OCI-LY3 (cell line): Measurements from ENCODE around the gene CACNA1B.

Experiments
- H2AFZ ChIP-seq: fragments of 200-600, 300-600 bp; shearing (Covaris generic); 2 replicates; pipeline ENCODE4 v1.6.0; 2014; ENCODE audit warnings: antibody characterized with exemption, low read depth, low read length
- H3K27ac ChIP-seq: fragments of 200-600, 300-600 bp; sonication (generic); 2 replicates; pipeline ENCODE4 v1.5.1; 2014; ENCODE audit warnings: mild to moderate bottlenecking, low read length, moderate library complexity, mixed read lengths
- H3K27me3 ChIP-seq: fragments of 200-600, 300-600 bp; sonication (generic); 2 replicates; pipeline ENCODE4 v1.6.1; 2014; ENCODE audit warnings: low read depth, low read length, mixed read lengths
- H3K36me3 ChIP-seq: fragments of 200-600, 300-600 bp; sonication (generic); replicated peaks from 2 replicates; pipeline ENCODE3; 2014; ENCODE audit warnings: low read depth, low read length, mixed read lengths
- H3K4me1 ChIP-seq: fragments of 300-600, 200-600 bp; sonication (generic); 2 replicates; pipeline ENCODE4 v1.6.1; 2014; ENCODE audit warnings: low read length, mixed read lengths
- H3K4me2 ChIP-seq: fragments of 200-600, 300-600 bp; sonication (generic); 2 replicates; pipeline ENCODE4 v1.6.1; 2014; ENCODE audit warnings: low read length, mixed read lengths
- H3K4me3 ChIP-seq: fragments of 300-600, 200-600 bp; sonication (generic); 2 replicates; pipeline ENCODE4 v1.5.1; 2014; ENCODE audit warnings: antibody characterized with exemption, mild to moderate bottlenecking, low read length, moderate library complexity
- H3K79me2 ChIP-seq: fragments of 300-600, 200-600 bp; shearing (Covaris generic); 2 replicates; pipeline ENCODE4 v1.6.1; 2014; ENCODE audit warnings: mild to moderate bottlenecking, low read length, mixed read lengths
- H3K9ac ChIP-seq: fragments of 300-600, 200-600 bp; shearing (Covaris generic); 2 replicates; pipeline ENCODE4 v1.6.0; 2014; ENCODE audit warnings: mild to moderate bottlenecking, low read length, moderate library complexity
- H3K9me3 ChIP-seq: fragments of 200-600, 300-600 bp; shearing (Covaris generic); 2 replicates; pipeline ENCODE4 v1.6.1; 2014; ENCODE audit warnings: low read length, mixed read lengths; ENCODE audit not compliant: insufficient read depth
- H4K20me1 ChIP-seq: fragments of 200-600, 300-600 bp; sonication (generic); 2 replicates; pipeline ENCODE4 v1.6.1; 2016; ENCODE audit warnings: low read length, mixed read lengths; ENCODE audit not compliant: insufficient read depth
- EZH2phosphoT487 ChIP-seq: fragments of 200-600 bp; shearing (Covaris generic); IDR thresholded peaks from 2 replicates; pipeline ENCODE4 v1.6.1; 2018; ENCODE audit warnings: antibody characterized with exemption, mixed run types, low read depth
- TF ChIP-seq, protein P1 (sequence below): fragments of 200-600, 300-600 bp; sonication (generic); IDR thresholded peaks from 2 replicates; pipeline ENCODE4 v1.5.1; 2014; ENCODE audit warnings: antibody characterized with exemption, low read length, low read depth

CACNA1B gene

DNA sequence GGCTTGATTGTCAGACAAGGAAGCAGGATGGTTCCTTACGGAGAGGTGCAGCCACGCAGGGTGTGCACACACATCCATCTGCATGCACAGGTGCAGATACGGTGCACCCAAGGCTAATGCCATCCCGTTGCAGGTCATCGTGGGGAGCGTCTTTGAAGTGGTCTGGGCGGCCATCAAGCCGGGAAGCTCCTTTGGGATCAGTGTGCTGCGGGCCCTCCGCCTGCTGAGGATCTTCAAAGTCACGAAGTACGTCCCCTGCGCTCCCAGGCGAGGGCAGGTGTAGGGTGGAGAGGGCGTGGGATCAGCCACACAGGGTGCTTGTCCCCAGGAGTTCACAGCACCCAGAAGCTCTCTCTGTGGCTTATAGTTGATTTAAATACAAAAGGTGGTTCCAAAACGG is 106.4 kb downstream of the CACNA1B start:
- no peaks in the 10 kb centered on the region for H3K9me3 ChIP-seq

DNA sequence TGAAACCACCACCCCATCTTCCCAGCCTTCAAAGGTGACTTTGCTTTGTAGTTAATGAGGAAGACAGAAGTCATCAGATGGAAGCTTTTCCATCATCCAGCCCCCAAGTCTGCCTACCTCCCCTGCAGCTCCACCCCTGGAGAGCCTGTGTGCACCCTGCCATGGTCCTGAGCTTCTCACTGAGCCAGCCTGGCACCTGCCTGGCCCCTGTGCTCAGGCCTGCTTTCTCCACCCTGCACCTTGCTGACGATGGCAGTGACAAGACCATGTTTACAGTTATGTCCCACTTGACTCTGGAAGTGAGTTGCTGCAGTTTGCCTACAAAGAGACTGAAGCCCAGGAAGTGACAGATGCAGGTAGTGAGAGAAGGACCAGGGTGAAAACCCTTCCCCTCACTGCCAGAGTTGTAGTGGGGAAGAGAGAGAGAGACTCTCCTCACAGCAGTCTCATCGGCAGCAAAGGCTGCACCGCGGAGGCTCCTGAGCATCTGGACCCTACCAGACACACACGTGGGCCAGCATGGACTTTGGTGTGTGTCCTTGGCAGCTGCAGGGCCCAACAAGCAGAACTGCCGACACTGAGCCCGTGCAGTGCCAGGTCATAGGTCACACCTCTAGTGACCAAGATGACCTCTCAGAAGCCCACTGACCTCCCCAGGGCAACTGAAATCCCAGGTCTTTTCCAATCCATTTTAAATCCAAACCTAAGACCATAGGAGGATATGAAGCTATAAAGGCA is 107.1 kb downstream of the CACNA1B start:
- Histone ChIP-seq H3K4me3 (no peak overlapping the region), H3K27me3 (no peaks in the 10 kb centered on the region), H3K27ac (no peak overlapping the region), H2AFZ (no peak overlapping the region), H3K9me3 (no peaks in the 10 kb centered on the region), H3K4me2 (no peak overlapping the region), H3K36me3 (peaks cover 90% of the 10 kb centered on the region), H3K79me2 (0 out of 2 replicates have a peak, but pooled peaks cover 8% of the 10 kb centered on the region), H4K20me1 (peaks cover 70% of the 10 kb centered on the region), H3K9ac (no peak overlapping the region), H3K4me1 (no peaks in the 10 kb centered on the region)
- TF ChIP-seq, protein P1, sequence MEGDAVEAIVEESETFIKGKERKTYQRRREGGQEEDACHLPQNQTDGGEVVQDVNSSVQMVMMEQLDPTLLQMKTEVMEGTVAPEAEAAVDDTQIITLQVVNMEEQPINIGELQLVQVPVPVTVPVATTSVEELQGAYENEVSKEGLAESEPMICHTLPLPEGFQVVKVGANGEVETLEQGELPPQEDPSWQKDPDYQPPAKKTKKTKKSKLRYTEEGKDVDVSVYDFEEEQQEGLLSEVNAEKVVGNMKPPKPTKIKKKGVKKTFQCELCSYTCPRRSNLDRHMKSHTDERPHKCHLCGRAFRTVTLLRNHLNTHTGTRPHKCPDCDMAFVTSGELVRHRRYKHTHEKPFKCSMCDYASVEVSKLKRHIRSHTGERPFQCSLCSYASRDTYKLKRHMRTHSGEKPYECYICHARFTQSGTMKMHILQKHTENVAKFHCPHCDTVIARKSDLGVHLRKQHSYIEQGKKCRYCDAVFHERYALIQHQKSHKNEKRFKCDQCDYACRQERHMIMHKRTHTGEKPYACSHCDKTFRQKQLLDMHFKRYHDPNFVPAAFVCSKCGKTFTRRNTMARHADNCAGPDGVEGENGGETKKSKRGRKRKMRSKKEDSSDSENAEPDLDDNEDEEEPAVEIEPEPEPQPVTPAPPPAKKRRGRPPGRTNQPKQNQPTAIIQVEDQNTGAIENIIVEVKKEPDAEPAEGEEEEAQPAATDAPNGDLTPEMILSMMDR: no peak
- no peak for TF ChIP-seq EZH2phosphoT487

More for the DNA sequence above, 106.4 kb downstream of the CACNA1B start:
- Histone ChIP-seq H3K27me3 (no peaks in the 10 kb centered on the region), H2AFZ (no peak overlapping the region), H3K4me1 (no peaks in the 10 kb centered on the region), H3K79me2 (0 out of 2 replicates have a peak, but pooled peaks cover 8% of the 10 kb centered on the region), H3K36me3 (peaks cover 87% of the 10 kb centered on the region), H3K27ac (no peak overlapping the region), H3K4me2 (no peak overlapping the region), H3K9ac (no peak overlapping the region), H4K20me1 (peaks cover 77% of the 10 kb centered on the region), H3K4me3 (no peak overlapping the region)
- TF ChIP-seq EZH2phosphoT487: no peak
- TF ChIP-seq, protein P1: no peak

DNA sequence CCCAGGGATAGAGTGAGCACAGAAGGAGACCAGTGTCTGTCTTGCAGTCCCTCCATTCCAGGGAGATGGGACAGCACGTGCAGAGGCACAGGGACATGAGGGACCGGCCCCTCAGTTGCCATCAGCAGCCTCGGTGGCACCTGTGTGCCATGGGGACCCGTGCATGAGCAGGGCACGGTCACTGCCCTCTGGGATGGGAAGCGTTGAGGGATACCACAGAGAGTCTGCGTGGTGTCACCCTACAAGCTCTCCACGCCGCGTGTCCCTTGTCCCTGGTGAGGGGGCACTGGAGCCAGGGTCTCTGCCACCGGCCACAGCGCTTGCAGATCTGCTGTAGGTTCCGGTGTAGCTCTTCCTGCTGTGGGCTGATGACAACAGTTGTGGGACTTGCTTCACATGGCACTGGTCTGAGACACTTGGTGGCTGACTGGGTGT is 108.1 kb downstream of the CACNA1B start:
- Histone ChIP-seq H3K27ac (no peak overlapping the region), H3K4me2 (no peak overlapping the region), H3K27me3 (no peaks in the 10 kb centered on the region), H3K4me1 (no peaks in the 10 kb centered on the region), H2AFZ (no peak overlapping the region), H3K4me3 (no peak overlapping the region), H4K20me1 (peaks cover 60% of the 10 kb centered on the region), H3K9ac (no peak overlapping the region), H3K79me2 (0 out of 2 replicates have a peak, but pooled peaks cover 8% of the 10 kb centered on the region), H3K36me3 (peaks cover 88% of the 10 kb centered on the region), H3K9me3 (no peaks in the 10 kb centered on the region)
- no peak for TF ChIP-seq EZH2phosphoT487
- TF ChIP-seq, protein P1: no peak

DNA sequence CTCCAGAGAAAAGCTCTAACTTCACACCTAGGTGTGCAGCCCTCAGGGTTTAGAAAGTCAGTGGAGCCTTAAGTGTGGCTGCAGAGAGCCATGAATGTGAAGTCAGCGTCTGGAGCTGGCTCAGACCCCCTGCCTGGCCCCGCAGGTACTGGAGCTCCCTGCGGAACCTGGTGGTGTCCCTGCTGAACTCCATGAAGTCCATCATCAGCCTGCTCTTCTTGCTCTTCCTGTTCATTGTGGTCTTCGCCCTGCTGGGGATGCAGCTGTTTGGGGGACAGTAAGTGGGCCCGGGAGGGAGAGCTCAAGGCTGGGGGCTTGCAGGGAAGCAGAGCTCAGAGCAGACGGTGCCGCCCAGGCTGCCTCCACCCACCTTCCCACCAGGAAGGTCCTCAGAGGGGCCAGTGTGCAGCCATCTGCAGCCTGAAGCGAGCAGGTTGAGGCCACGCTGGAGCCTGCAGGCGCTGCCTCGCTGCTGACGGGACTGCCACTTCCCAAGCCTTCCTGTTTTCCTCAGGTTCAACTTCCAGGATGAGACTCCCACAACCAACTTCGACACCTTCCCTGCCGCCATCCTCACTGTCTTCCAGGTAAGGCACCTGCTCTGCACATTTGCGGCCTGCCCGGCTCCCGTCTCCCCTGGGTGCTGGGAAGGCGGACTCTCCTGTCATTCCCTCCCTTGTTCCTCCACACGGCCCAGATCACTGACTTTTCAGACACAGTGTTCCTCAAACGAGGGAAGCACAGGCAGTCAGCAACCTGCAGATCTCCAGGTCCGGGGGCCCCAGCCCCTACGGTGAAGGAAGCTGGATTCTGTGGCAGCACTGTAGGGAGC is 108.9 kb downstream of the CACNA1B start:
- Histone ChIP-seq H3K27ac (no peak overlapping the region), H3K27me3 (no peaks in the 10 kb centered on the region), H3K4me1 (no peaks in the 10 kb centered on the region), H3K4me3 (no peak overlapping the region), H4K20me1 (peaks cover 53% of the 10 kb centered on the region), H2AFZ (no peak overlapping the region), H3K79me2 (0 out of 2 replicates have a peak, but pooled peaks cover 8% of the 10 kb centered on the region), H3K9me3 (no peaks in the 10 kb centered on the region), H3K36me3 (peaks cover 89% of the 10 kb centered on the region), H3K4me2 (no peak overlapping the region), H3K9ac (no peak overlapping the region)
- TF ChIP-seq, protein P1: no peak
- no peak for TF ChIP-seq EZH2phosphoT487
